ENCODE measurements around the gene CALR. TPM values are rescaled to one million over a fixed set of nuclear protein-coding genes. Genes with fewer than 3 reads are reported as not detected.

CALR gene
- total RNA-seq, 6 donors from 2014 or later, result 171 to 1,351 (median 423) TPM

DNA sequence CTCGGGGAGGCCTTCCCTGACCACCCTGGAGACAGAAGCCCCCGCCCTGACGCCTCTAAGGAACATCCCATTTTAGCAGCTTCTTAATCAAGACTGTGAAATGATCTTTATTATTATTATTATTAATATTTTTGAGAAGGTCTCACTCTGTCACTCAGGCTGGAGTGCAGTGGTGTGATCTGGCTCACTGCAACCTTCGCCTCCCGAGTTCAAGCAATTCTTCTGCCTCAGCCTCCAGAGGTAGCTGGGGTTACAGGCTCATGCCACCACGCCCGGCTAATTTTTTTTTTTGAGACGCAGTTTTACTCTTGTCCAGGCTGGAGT is 27.4 kb downstream of the CALR start:
- Histone ChIP-seq H3K4me1 (peaks cover 3 to 11% (median 8%) of the 10 kb centered on the region in 4 donors), H3K4me3 (peak overlapping the region in 3 of 4 donors; percentile 45 to 59 (median 59)), H3K27me3 (no peaks in the 10 kb centered on the region), H3K36me3 (no peaks in the 10 kb centered on the region), H3K27ac (peak overlapping the region; percentile 17 to 81 (median 64)), H3K9me3 (no peaks in the 10 kb centered on the region)
- DNase-seq (no peak), ATAC-seq (ENCODE audit: low FRiP score in 2 of 2) (no peak)
- no peak for TF ChIP-seq POLR2A (IDR thresholded peaks at IDR 0.05)
- TF ChIP-seq POLR2AphosphoS5 (IDR thresholded peaks at IDR 0.05), result no peak
- TF ChIP-seq, protein P1, sequence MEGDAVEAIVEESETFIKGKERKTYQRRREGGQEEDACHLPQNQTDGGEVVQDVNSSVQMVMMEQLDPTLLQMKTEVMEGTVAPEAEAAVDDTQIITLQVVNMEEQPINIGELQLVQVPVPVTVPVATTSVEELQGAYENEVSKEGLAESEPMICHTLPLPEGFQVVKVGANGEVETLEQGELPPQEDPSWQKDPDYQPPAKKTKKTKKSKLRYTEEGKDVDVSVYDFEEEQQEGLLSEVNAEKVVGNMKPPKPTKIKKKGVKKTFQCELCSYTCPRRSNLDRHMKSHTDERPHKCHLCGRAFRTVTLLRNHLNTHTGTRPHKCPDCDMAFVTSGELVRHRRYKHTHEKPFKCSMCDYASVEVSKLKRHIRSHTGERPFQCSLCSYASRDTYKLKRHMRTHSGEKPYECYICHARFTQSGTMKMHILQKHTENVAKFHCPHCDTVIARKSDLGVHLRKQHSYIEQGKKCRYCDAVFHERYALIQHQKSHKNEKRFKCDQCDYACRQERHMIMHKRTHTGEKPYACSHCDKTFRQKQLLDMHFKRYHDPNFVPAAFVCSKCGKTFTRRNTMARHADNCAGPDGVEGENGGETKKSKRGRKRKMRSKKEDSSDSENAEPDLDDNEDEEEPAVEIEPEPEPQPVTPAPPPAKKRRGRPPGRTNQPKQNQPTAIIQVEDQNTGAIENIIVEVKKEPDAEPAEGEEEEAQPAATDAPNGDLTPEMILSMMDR (IDR thresholded peaks at IDR 0.05), result no peak
- no peak for TF ChIP-seq EP300 (IDR thresholded peaks at IDR 0.05)
- 47 to 49% methylated on average over 8 of the region's 8 CpGs for whole genome bisulfite sequencing, 2 donors

DNA sequence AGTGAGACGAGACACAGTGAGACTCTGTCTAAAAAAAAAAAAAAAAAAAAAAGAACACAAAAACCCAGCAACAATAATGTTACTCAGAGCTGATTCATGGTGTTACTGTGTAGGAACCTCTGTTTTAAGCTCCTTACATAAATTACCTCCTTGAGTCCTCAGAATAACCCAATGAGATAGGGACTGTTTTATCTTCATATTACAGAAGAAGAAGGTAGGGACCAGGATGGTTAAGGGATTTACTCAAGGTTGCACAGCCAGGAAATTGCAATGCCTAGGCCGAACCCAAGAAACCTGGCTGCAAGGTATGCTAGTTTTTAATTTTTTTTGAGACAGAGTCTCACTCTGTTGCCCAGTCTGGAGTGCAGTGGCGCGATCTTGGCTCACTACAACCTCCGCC is 29.5 kb downstream of the CALR start:
- H3K36me3 ChIP-seq, result no peaks in the 10 kb centered on the region
- no peak overlapping the region for H3K27ac ChIP-seq
- DNase-seq, result no peak
- no peak overlapping the region for H3K4me3 ChIP-seq
- H3K9me3 ChIP-seq, result no peaks in the 10 kb centered on the region
- TF ChIP-seq POLR2AphosphoS5 (IDR thresholded peaks at IDR 0.05), result no peak
- TF ChIP-seq, protein P1 (IDR thresholded peaks at IDR 0.05), result no peak
- no peak for TF ChIP-seq POLR2A (IDR thresholded peaks at IDR 0.05)
- no peak for TF ChIP-seq EP300 (IDR thresholded peaks at IDR 0.05)
- ATAC-seq (ENCODE audit: low FRiP score in 2 of 2), result no peak
- no peaks in the 10 kb centered on the region for H3K27me3 ChIP-seq
- peaks cover 3 to 11% (median 8%) of the 10 kb centered on the region in 4 donors for H3K4me1 ChIP-seq
- 89 to 94% methylated on average over 5 of the region's 5 CpGs for WGBS, 2 donors

DNA sequence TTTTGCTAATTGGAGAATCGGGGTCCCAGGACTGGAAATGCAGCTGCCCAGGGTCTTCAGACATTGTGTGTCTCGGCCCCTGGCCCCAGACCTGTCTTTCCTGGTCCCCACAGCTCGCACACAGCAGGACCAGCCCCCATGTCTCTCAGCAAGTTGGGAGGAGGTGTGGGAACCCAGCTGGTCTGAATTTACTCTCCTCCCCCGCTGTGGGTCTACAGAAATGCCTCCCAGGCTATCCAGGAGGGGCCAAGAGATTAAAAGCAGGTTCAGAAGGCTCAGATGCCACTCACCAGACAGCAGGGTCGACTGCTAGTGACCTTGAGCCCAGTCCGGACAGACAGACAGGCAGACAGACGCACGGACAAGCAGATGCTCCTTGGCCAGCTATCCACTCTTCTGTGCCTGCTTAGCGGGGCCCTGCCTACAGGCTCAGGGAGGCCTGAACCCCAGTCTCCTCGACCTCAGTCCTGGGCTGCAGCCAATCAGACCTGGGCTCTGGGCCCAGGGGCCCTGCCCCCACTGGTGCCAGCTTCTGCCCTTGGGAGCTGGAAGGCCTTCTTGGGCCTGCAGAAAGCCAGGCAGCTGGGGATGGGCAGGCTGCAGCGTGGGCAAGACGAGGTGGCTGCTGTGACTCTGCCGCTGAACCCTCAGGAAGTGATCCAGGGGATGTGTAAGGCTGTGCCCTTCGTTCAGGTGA is 31.0 kb downstream of the CALR start, which contains the start of gene DAND5:
Gene DAND5, plus strand, starts transcription at position 285 of the 697 bp plus-strand sequence. Its CDS starts 85 bp downstream, at position 370.
- H3K27ac ChIP-seq, result no peak within 1 kb of the TSS

GRCh38 chr19:12970070-12970820 is 31.8 kb downstream of the CALR start:
- TF ChIP-seq POLR2AphosphoS5 (IDR thresholded peaks at IDR 0.05) (no peak), POLR2A (IDR thresholded peaks at IDR 0.05) (no peak), EP300 (IDR thresholded peaks at IDR 0.05) (no peak)
- TF ChIP-seq, protein P1 (IDR thresholded peaks at IDR 0.05), result no peak
- ATAC-seq (ENCODE audit: low FRiP score in 2 of 2) (no peak), DNase-seq (no peak)
- Histone ChIP-seq H3K4me3 (no peak overlapping the region), H3K9me3 (no peaks in the 10 kb centered on the region), H3K4me1 (peaks cover 3 to 6% (median 5%) of the 10 kb centered on the region in 4 donors), H3K27me3 (no peaks in the 10 kb centered on the region), H3K36me3 (no peaks in the 10 kb centered on the region), H3K27ac (no peak overlapping the region)
- WGBS, 2 donors, result 86 to 93% methylated on average over 7 of the region's 7 CpGs

More for the DNA sequence above, 31.0 kb downstream of the CALR start, which contains the start of gene DAND5:
- H3K36me3 ChIP-seq, result no peaks in the 10 kb centered on the region
- H3K27me3 ChIP-seq, result no peaks in the 10 kb centered on the region
- peaks cover 3 to 11% (median 8%) of the 10 kb centered on the region in 4 donors for H3K4me1 ChIP-seq
- no peaks in the 10 kb centered on the region for H3K9me3 ChIP-seq
- TF ChIP-seq EP300 (IDR thresholded peaks at IDR 0.05), result no peak
- TF ChIP-seq, protein P1 (IDR thresholded peaks at IDR 0.05), result no peak
- TF ChIP-seq POLR2A (IDR thresholded peaks at IDR 0.05), result no peak
- TF ChIP-seq POLR2AphosphoS5 (IDR thresholded peaks at IDR 0.05), result no peak
- DNase-seq (no peak), ATAC-seq (ENCODE audit: low FRiP score in 2 of 2) (peak in 1 of 2 donors; percentile 20)
- no peak within 1 kb of the TSS for H3K4me3 ChIP-seq
- 56 to 64% methylated on average over 12 to 13 of the region's 14 CpGs for WGBS, 2 donors

Measured in upper lobe of left lung (tissue), 6 donors.